HEK293T (cell line): ENCODE results near the gene STAB2.

Experiments used
- ARNT ChIP-seq: fragments of 450-650 bp; IDR thresholded peaks from 2 replicates; pipeline ENCODE4 v1.6.1; 2017; ENCODE audit warnings: mild to moderate bottlenecking
- BHLHE40 ChIP-seq: fragments of 450-650 bp; IDR thresholded peaks from 2 replicates; pipeline ENCODE4 v1.6.1; 2016; ENCODE audit warnings: mild to moderate bottlenecking, moderate library complexity, borderline replicate concordance
- CTBP1 ChIP-seq: fragments of 450-650 bp; IDR thresholded peaks from 2 replicates; pipeline ENCODE4 v1.6.1; 2016; ENCODE audit warnings: borderline replicate concordance
- ELF4 ChIP-seq: fragments of 450-650 bp; IDR thresholded peaks from 2 replicates; pipeline ENCODE4 v1.6.1; 2017; ENCODE audit warnings: antibody characterized with exemption
- FOXA1 ChIP-seq: fragments of 450-650 bp; IDR thresholded peaks from 2 replicates; pipeline ENCODE4 v1.6.1; 2016; ENCODE audit warnings: mild to moderate bottlenecking
- FOXK2 ChIP-seq: fragments of 450-650 bp; IDR thresholded peaks from 2 replicates; pipeline ENCODE4 v1.6.1; 2016; ENCODE audit warnings: mild to moderate bottlenecking
- FOXM1 ChIP-seq: fragments of 450-650 bp; IDR thresholded peaks from 2 replicates; pipeline ENCODE4 v1.6.1; 2017; ENCODE audit warnings: mild to moderate bottlenecking, borderline replicate concordance
- HDGF ChIP-seq: fragments of 450-650 bp; IDR thresholded peaks from 2 replicates; pipeline ENCODE4 v1.6.1; 2017; ENCODE audit warnings: antibody characterized with exemption, borderline replicate concordance
- L3MBTL2 ChIP-seq: fragments of 450-650 bp; conservative IDR thresholded peaks from 2 replicates; pipeline ENCODE4 v1.6.1; 2016; ENCODE audit warnings: mild to moderate bottlenecking
- LEF1 ChIP-seq: fragments of 450-650 bp; IDR thresholded peaks from 2 replicates; pipeline ENCODE4 v1.6.1; 2017; ENCODE audit warnings: mild to moderate bottlenecking, borderline replicate concordance
- PKNOX1 ChIP-seq: fragments of 450-650 bp; IDR thresholded peaks from 2 replicates; pipeline ENCODE4 v1.6.1; 2016
- SP1 ChIP-seq: fragments of 450-650 bp; IDR thresholded peaks from 2 replicates; pipeline ENCODE4 v1.6.1; 2017
- SUZ12 ChIP-seq: fragments of 450-650 bp; IDR thresholded peaks from 2 replicates; pipeline ENCODE4 v1.6.1; 2016; ENCODE audit warnings: mild to moderate bottlenecking
- ZNF384 ChIP-seq: fragments of 450-650 bp; IDR thresholded peaks from 2 replicates; pipeline ENCODE4 v1.6.1; 2016

DNA sequence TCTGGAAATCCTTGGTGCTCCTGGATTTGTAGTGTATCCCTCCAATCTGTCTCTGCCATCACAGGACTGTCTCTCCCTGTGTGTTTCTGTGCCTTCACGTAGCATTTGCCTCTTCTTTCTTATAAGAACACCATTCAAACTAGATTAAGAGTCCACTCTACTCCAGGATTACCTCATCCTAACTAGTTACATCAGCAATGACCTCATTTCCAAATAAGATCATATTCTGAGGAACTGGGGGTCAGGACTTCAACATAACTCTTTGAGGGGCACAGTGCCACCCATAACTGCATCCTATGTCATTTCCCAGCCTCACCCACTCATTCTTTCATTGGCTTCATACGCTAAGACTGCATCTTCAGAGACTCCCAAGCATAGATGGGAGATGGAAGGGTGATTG, 147.8 kb downstream of the STAB2 start:
- no peak for TF ChIP-seq ELF4
- TF ChIP-seq LEF1: no peak
- no peak for TF ChIP-seq PKNOX1
- no peak for TF ChIP-seq BHLHE40
- no peak for TF ChIP-seq CTBP1
- TF ChIP-seq FOXA1: no peak
- no peak for TF ChIP-seq SUZ12
- no peak for TF ChIP-seq FOXM1
- TF ChIP-seq SP1: no peak
- no peak for TF ChIP-seq ARNT
- TF ChIP-seq ZNF384: no peak
- TF ChIP-seq HDGF: no peak
- no peak for TF ChIP-seq L3MBTL2
- TF ChIP-seq FOXK2: no peak
